Effector memory CD8-positive, alpha-beta T cell (primary cell): Measurements from ENCODE around the gene COMMD8.

Source experiments
- ATAC-seq: fragments of 150-1000 bp; cut with Tn5 transposase; replicated peaks from 2 replicates; pipeline ENCODE4 v1.10.0; 2021; ENCODE audit warnings: mild to moderate bottlenecking, moderate library complexity
- DNase-seq, 3 experiments: peaks; one replicate each; pipeline ENCODE4 v3.0.0; 2021
- H3K27ac Mint-ChIP-seq, 2 donors: one replicate each; pipeline ENCODE4 v1.8.0; 2022; ENCODE audit warnings: mild to moderate bottlenecking in 2 of 2, mixed read lengths in 2 of 2, moderate library complexity in 2 of 2
- H3K27me3 Mint-ChIP-seq, 2 donors: one replicate each; pipeline ENCODE4 v1.8.0; 2022; ENCODE audit warnings: mixed read lengths in 2 of 2
- H3K36me3 Mint-ChIP-seq: one replicate; pipeline ENCODE4 v1.8.0; 2022; ENCODE audit warnings: mild to moderate bottlenecking, moderate library complexity, mixed read lengths; ENCODE audit not compliant: insufficient read depth
- H3K4me1 Mint-ChIP-seq, 2 donors: one replicate each; pipeline ENCODE4 v1.8.0; 2022; ENCODE audit warnings: low read depth in 2 of 2, mixed read lengths in 2 of 2
- H3K4me3 Mint-ChIP-seq, 2 donors: one replicate each; pipeline ENCODE4 v1.8.0; 2022; ENCODE audit warnings: mild to moderate bottlenecking in 2 of 2, mixed read lengths in 2 of 2, moderate library complexity in 2 of 2
- H3K9me3 Mint-ChIP-seq, 2 donors: one replicate each; pipeline ENCODE4 v1.8.0; 2022; ENCODE audit warnings: mixed read lengths in 2 of 2

COMMD8 gene

DNA sequence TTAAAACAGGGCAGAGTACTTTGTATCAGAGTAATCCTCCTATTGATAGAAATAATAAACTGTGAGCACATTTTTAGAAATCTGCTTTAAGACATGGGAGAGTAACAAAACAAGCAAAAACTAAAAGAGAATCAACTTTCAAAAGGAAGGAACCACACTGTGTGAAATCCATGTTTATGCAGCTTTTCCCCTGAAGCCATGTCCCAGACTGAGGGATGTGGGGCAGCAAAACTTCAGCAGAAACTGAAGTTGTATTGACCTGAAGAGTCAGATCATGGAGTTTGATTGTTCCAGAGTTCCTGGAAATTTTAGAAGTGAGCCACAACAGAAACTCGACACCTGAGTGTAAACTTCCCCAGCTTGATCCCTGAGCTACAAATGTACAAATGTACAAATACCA, 53.2 kb downstream of the COMMD8 start:
- H3K27ac Mint-ChIP-seq = no peak overlapping the region
- H3K36me3 Mint-ChIP-seq = no peaks in the 10 kb centered on the region
- H3K9me3 Mint-ChIP-seq = no peaks in the 10 kb centered on the region
- peaks cover 36 to 38% of the 10 kb centered on the region in 2 donors for H3K27me3 Mint-ChIP-seq
- H3K4me3 Mint-ChIP-seq = no peak overlapping the region
- H3K4me1 Mint-ChIP-seq = no peaks in the 10 kb centered on the region
- DNase-seq (no peak), ATAC-seq (no peak)

DNA sequence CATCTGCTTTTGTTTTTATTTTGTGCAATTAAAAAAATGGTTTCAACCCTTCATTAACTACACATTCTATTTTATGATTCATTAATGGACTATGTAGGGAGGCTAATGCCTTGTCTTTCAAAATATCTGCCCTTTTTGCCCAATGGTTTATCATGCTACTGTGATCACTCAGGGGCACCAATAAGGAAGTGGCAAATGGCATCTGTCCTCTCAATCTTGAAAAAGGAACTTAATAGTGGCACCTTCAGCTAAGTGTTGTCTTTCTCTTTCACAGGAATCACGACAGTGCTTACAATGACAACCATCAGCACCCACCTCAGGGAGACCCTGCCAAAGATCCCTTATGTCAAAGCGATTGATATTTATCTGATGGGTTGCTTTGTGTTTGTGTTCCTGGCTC, 57.1 kb downstream of the COMMD8 start:
- Mint-ChIP-seq H3K36me3 (no peaks in the 10 kb centered on the region), H3K4me3 (no peak overlapping the region), H3K9me3 (no peaks in the 10 kb centered on the region), H3K4me1 (no peaks in the 10 kb centered on the region), H3K27me3 (peaks cover 44 to 47% of the 10 kb centered on the region in 2 donors), H3K27ac (no peak overlapping the region)
- DNase-seq = no peak
- no peak for ATAC-seq
